ENCODE measurements around the gene ATG7. TPM values are rescaled to one million over a fixed set of nuclear protein-coding genes. Genes with fewer than 3 reads are reported as not detected.

The ATG7 gene
- total RNA-seq, 1 experiment from 2014 or later = 36.0 TPM

- no peak overlapping the region for H3K4me3 ChIP-seq (ENCODE audit: low read depth in 2 of 2, low read length in 2 of 2)
- H3K36me3 ChIP-seq (ENCODE audit: control insufficient read depth, insufficient read depth, low read length) = peaks cover 9% of the 10 kb centered on the region
- H3K27ac ChIP-seq (ENCODE audit: low read length) = no peak overlapping the region
- no peak for DNase-seq (ENCODE audit: low read depth, low spot score)
- TF ChIP-seq CTCF (IDR thresholded peaks at IDR 0.05) = no peak
- TF ChIP-seq SIN3A (IDR thresholded peaks at IDR 0.05; ENCODE audit: borderline replicate concordance, insufficient read depth, low read depth, low read length) = no peak
- TF ChIP-seq, protein P1, sequence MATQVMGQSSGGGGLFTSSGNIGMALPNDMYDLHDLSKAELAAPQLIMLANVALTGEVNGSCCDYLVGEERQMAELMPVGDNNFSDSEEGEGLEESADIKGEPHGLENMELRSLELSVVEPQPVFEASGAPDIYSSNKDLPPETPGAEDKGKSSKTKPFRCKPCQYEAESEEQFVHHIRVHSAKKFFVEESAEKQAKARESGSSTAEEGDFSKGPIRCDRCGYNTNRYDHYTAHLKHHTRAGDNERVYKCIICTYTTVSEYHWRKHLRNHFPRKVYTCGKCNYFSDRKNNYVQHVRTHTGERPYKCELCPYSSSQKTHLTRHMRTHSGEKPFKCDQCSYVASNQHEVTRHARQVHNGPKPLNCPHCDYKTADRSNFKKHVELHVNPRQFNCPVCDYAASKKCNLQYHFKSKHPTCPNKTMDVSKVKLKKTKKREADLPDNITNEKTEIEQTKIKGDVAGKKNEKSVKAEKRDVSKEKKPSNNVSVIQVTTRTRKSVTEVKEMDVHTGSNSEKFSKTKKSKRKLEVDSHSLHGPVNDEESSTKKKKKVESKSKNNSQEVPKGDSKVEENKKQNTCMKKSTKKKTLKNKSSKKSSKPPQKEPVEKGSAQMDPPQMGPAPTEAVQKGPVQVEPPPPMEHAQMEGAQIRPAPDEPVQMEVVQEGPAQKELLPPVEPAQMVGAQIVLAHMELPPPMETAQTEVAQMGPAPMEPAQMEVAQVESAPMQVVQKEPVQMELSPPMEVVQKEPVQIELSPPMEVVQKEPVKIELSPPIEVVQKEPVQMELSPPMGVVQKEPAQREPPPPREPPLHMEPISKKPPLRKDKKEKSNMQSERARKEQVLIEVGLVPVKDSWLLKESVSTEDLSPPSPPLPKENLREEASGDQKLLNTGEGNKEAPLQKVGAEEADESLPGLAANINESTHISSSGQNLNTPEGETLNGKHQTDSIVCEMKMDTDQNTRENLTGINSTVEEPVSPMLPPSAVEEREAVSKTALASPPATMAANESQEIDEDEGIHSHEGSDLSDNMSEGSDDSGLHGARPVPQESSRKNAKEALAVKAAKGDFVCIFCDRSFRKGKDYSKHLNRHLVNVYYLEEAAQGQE (IDR thresholded peaks at IDR 0.05; ENCODE audit: insufficient read depth in 1 of 2, low read depth in 2 of 2, low read length in 1 of 2) = no peak
- H3K27me3 ChIP-seq (ENCODE audit: control insufficient read depth, insufficient read depth, low read length) = no peaks in the 10 kb centered on the region
- H3K9me3 ChIP-seq (ENCODE audit: control insufficient read depth, insufficient read depth, low read depth, low read length) = no peaks in the 10 kb centered on the region
- H3K4me1 ChIP-seq (ENCODE audit: control insufficient read depth, insufficient read depth, low read length) = no peaks in the 10 kb centered on the region
- in situ Hi-C loops (cut with HindIII; ENCODE audit: low pct_unique_long_range_greater_than_20kb, low sequenced_read_pairs) (no loop called here), intact Hi-C loops (cut with micrococcal nuclease; ENCODE audit: unreplicated experiment) (no loop called here)
- ChIA-PET POLR2A (no interaction called here), CTCF (no interaction called here)
- no TSS peak for BruUV-seq (replicated peaks)
- no peak for ATAC-seq
Observed at GRCh38 chr3:11367143-11367693, 95.0 kb downstream of the ATG7 start.

DNA sequence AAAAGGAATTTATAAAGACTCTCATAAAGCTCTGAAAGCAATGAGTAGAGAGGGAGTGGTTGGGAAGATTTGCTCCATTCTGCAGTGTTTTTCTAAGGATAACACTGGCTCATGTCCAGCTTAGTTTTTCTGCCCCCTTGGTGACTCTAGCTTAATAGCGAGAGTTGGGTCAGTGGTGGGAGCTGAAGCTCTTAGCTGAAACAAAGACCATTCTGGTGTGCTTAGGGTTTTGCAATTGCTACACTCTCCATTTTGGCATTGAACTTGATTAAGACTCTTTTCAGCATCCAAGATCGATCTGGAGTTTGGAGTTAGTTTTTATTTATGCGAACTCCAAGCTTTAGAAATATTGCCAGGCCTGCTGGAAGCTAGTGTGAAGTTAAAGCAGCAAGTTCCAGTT, 98.0 kb downstream of the ATG7 start:
- Histone ChIP-seq H3K27ac (ENCODE audit: low read length) (no peak overlapping the region), H3K4me1 (ENCODE audit: control insufficient read depth, insufficient read depth, low read length) (no peaks in the 10 kb centered on the region), H3K36me3 (ENCODE audit: control insufficient read depth, insufficient read depth, low read length) (peaks cover 4% of the 10 kb centered on the region; the same call in 1 of the 2 replicates), H3K4me3 (ENCODE audit: low read depth in 2 of 2, low read length in 2 of 2) (no peak overlapping the region), H3K27me3 (ENCODE audit: control insufficient read depth, insufficient read depth, low read length) (no peaks in the 10 kb centered on the region), H3K9me3 (ENCODE audit: control insufficient read depth, insufficient read depth, low read depth, low read length) (no peaks in the 10 kb centered on the region)
- POLR2A ChIA-PET = no interaction called here
- CTCF ChIA-PET = interaction anchor here (0.7 kb wide), 1 partner anchor 285 kb away, joined by 3 read pairs; no protein-coding TSS in a partner anchor
- BruUV-seq (replicated peaks) = no TSS peak
- DNase-seq (ENCODE audit: low read depth, low spot score) (no peak), ATAC-seq (no peak)
- TF ChIP-seq, protein P1 (IDR thresholded peaks at IDR 0.05; ENCODE audit: insufficient read depth in 1 of 2, low read depth in 2 of 2, low read length in 1 of 2) = no peak
- TF ChIP-seq POLR2AphosphoS5 (IDR thresholded peaks at IDR 0.05; ENCODE audit: low read depth, low read length) (no peak), SIN3A (IDR thresholded peaks at IDR 0.05; ENCODE audit: borderline replicate concordance, insufficient read depth, low read depth, low read length) (no peak), CTCF (IDR thresholded peaks at IDR 0.05) (no peak), TCF7L2 (IDR thresholded peaks at IDR 0.05; ENCODE audit: low read depth, low read length) (no peak)
- in situ Hi-C loops (cut with HindIII; ENCODE audit: low pct_unique_long_range_greater_than_20kb, low sequenced_read_pairs) (no loop called here), intact Hi-C loops (cut with micrococcal nuclease; ENCODE audit: unreplicated experiment) (loop anchor here (10.0 kb wide), 1 partner anchor 435 kb away; no protein-coding TSS in a partner anchor)
